Measurements from ENCODE around the gene CAD. TPM values are rescaled to one million over a fixed set of nuclear protein-coding genes. Genes with fewer than 3 reads are reported as not detected.

The CAD gene
- total RNA-seq, 3 donors from 2014 or later (not counting 1 experiment from before 2014, with no cell fraction given), result 21.8 to 26.6 (median 24.0) TPM

GRCh38 chr2:27245116-27245515 is 27.9 kb downstream of the CAD start:
- Histone ChIP-seq H3K27ac (ENCODE audit: low read length) (no peak overlapping the region), H3K4me1 (ENCODE audit: control insufficient read depth, insufficient read depth, low read length) (peaks cover 2% of the 10 kb centered on the region), H3K9me3 (ENCODE audit: control insufficient read depth, insufficient read depth, low read length) (no peaks in the 10 kb centered on the region), H3K27me3 (ENCODE audit: control insufficient read depth, insufficient read depth, low read length) (no peaks in the 10 kb centered on the region), H3K4me3 (ENCODE audit: low read length) (no peak overlapping the region), H3K36me3 (ENCODE audit: control insufficient read depth, insufficient read depth, low read length) (peaks cover 34% of the 10 kb centered on the region)
- no peaks in the 10 kb centered on the region for H3K36me3 Mint-ChIP-seq
- no peak overlapping the region for H3K4me3 Mint-ChIP-seq
- peaks cover 0 to 5% of the 10 kb centered on the region in 2 donors for H3K27me3 Mint-ChIP-seq (ENCODE audit: low read depth in 2 of 2)
- no peak for DNase-seq
- ATAC-seq, result no peak
- no peaks in the 10 kb centered on the region for H3K9me3 Mint-ChIP-seq
- intact Hi-C loops (cut with micrococcal nuclease), result no loop called here
- WGBS (ENCODE audit: insufficient coverage), result 94% methylated on average over 9 of the region's 10 CpGs
- H3K27ac Mint-ChIP-seq, result no peak overlapping the region
- no peak for TF ChIP-seq CTCF (IDR thresholded peaks at IDR 0.05)
- no peaks in the 10 kb centered on the region for H3K4me1 Mint-ChIP-seq

GRCh38 chr2:27245626-27246025 is 28.5 kb downstream of the CAD start:
- no peak for TF ChIP-seq CTCF (IDR thresholded peaks at IDR 0.05)
- no peak for DNase-seq
- peaks cover 29% of the 10 kb centered on the region for H3K36me3 ChIP-seq (ENCODE audit: control insufficient read depth, insufficient read depth, low read length)
- Mint-ChIP-seq H3K36me3 (no peaks in the 10 kb centered on the region), H3K27ac (no peak overlapping the region), H3K4me1 (no peaks in the 10 kb centered on the region), H3K27me3 (ENCODE audit: low read depth in 2 of 2) (peaks cover 0 to 8% of the 10 kb centered on the region in 2 donors), H3K4me3 (no peak overlapping the region), H3K9me3 (no peaks in the 10 kb centered on the region)
- no peak overlapping the region for H3K27ac ChIP-seq (ENCODE audit: low read length)
- ATAC-seq, result no peak
- H3K27me3 ChIP-seq (ENCODE audit: control insufficient read depth, insufficient read depth, low read length), result no peaks in the 10 kb centered on the region
- peaks cover 4% of the 10 kb centered on the region for H3K4me1 ChIP-seq (ENCODE audit: control insufficient read depth, insufficient read depth, low read length)
- H3K4me3 ChIP-seq (ENCODE audit: low read length), result no peak overlapping the region
- intact Hi-C loops (cut with micrococcal nuclease), result no loop called here
- 90% methylated on average over 4 of the region's 4 CpGs for WGBS (ENCODE audit: insufficient coverage)
- H3K9me3 ChIP-seq (ENCODE audit: control insufficient read depth, insufficient read depth, low read length), result no peaks in the 10 kb centered on the region

- intact Hi-C loops (cut with micrococcal nuclease), result no loop called here
- DNase-seq (no peak), ATAC-seq (no peak)
- Mint-ChIP-seq H3K9me3 (no peaks in the 10 kb centered on the region), H3K27ac (no peak overlapping the region), H3K4me3 (no peak overlapping the region), H3K36me3 (no peaks in the 10 kb centered on the region), H3K27me3 (ENCODE audit: low read depth in 2 of 2) (peaks cover 8 to 15% of the 10 kb centered on the region in 2 donors), H3K4me1 (no peaks in the 10 kb centered on the region)
- WGBS (ENCODE audit: insufficient coverage), result 86% methylated on average over 4 of the region's 4 CpGs
- no peaks in the 10 kb centered on the region for H3K9me3 ChIP-seq (ENCODE audit: control insufficient read depth, insufficient read depth, low read length)
- H3K27me3 ChIP-seq (ENCODE audit: control insufficient read depth, insufficient read depth, low read length), result no peaks in the 10 kb centered on the region
- H3K4me1 ChIP-seq (ENCODE audit: control insufficient read depth, insufficient read depth, low read length), result peaks cover 4% of the 10 kb centered on the region
- H3K27ac ChIP-seq (ENCODE audit: low read length), result no peak overlapping the region
- TF ChIP-seq CTCF (IDR thresholded peaks at IDR 0.05), result no peak
- peaks cover 10% of the 10 kb centered on the region for H3K36me3 ChIP-seq (ENCODE audit: control insufficient read depth, insufficient read depth, low read length)
- H3K4me3 ChIP-seq (ENCODE audit: low read length), result no peak overlapping the region
Measured at GRCh38 chr2:27247893-27248292, 30.7 kb downstream of the CAD start.

- TF ChIP-seq CTCF (IDR thresholded peaks at IDR 0.05), result no peak
- 78% methylated on average over 12 of the region's 12 CpGs for WGBS (ENCODE audit: insufficient coverage)
- no peak overlapping the region for H3K4me3 Mint-ChIP-seq
- ATAC-seq (no peak), DNase-seq (no peak)
- Histone ChIP-seq H3K4me1 (ENCODE audit: control insufficient read depth, insufficient read depth, low read length) (peaks cover 4% of the 10 kb centered on the region), H3K27me3 (ENCODE audit: control insufficient read depth, insufficient read depth, low read length) (peaks cover under 1% of the 10 kb centered on the region), H3K9me3 (ENCODE audit: control insufficient read depth, insufficient read depth, low read length) (no peaks in the 10 kb centered on the region), H3K27ac (ENCODE audit: low read length) (no peak overlapping the region), H3K4me3 (ENCODE audit: low read length) (no peak overlapping the region), H3K36me3 (ENCODE audit: control insufficient read depth, insufficient read depth, low read length) (peaks cover 2% of the 10 kb centered on the region)
- intact Hi-C loops (cut with micrococcal nuclease), result no loop called here
- H3K9me3 Mint-ChIP-seq, result no peaks in the 10 kb centered on the region
- H3K36me3 Mint-ChIP-seq, result no peaks in the 10 kb centered on the region
- no peak overlapping the region for H3K27ac Mint-ChIP-seq
- peaks cover 8 to 15% of the 10 kb centered on the region in 2 donors for H3K27me3 Mint-ChIP-seq (ENCODE audit: low read depth in 2 of 2)
- no peaks in the 10 kb centered on the region for H3K4me1 Mint-ChIP-seq
Measured at GRCh38 chr2:27249159-27249890, 32.2 kb downstream of the CAD start.

Data from natural killer cell (primary cell).